RPMI7951 (cell line): Measurements from ENCODE around the gene MYO3B. TPM values are rescaled to one million over a fixed set of nuclear protein-coding genes. Genes with fewer than 3 reads are reported as not detected.

Experiments used
- DNase-seq: peaks from one replicate; pipeline ENCODE4 v3.0.0-alpha.2; 2012; ENCODE audit warnings: low read depth
- total RNA-seq: library from RNA; depleted of rRNA; stranded (reverse); fragments of >200 nt; shearing (Covaris generic); gene quantifications from 2 replicates; pipeline ENCODE4 v1.2.3, GENCODE V29; 2014

The MYO3B gene
- total RNA-seq, 1 experiment from 2014 or later: 0.12 TPM

DNA sequence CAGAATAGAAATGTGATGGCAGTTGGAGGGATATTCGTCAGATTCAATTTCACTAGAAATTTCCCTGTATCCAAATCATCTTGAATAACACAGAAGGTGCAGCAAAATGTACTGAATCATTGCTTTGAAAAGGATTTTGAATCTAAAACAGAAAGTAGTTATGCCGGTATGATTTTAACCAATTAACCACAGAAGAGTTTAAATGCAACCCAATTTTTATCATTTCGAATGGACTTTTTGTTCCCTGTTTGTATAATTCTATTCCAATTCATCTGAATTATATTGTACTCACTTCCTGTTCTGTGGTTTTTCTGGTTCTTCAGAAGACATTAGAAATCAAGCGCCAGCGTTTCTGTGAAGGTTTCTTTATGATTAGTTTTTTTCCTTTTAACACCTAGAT is 190.4 kb downstream of the MYO3B start:
- DNase-seq: no peak

DNA sequence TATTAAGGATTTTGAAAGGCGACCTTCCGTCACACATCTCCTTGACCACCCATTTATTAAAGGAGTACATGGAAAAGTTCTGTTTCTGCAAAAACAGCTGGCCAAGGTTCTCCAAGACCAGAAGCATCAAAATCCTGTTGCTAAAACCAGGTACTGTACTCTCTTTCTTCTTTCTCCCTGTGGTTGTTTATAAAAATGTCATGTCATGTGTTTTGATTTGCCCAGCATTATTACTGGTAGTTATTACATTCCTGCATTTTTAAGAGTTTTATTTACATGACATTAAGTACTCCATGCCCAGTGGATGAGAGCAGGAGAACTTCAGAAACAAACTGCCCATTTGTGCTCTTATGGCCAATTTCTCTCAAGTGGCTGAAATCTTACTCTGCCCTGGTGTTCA is 191.3 kb downstream of the MYO3B start:
- DNase-seq: no peak

- DNase-seq: peak; percentile 19
Observed at GRCh38 chr2:170369894-170370293, 191.9 kb downstream of the MYO3B start.

DNA sequence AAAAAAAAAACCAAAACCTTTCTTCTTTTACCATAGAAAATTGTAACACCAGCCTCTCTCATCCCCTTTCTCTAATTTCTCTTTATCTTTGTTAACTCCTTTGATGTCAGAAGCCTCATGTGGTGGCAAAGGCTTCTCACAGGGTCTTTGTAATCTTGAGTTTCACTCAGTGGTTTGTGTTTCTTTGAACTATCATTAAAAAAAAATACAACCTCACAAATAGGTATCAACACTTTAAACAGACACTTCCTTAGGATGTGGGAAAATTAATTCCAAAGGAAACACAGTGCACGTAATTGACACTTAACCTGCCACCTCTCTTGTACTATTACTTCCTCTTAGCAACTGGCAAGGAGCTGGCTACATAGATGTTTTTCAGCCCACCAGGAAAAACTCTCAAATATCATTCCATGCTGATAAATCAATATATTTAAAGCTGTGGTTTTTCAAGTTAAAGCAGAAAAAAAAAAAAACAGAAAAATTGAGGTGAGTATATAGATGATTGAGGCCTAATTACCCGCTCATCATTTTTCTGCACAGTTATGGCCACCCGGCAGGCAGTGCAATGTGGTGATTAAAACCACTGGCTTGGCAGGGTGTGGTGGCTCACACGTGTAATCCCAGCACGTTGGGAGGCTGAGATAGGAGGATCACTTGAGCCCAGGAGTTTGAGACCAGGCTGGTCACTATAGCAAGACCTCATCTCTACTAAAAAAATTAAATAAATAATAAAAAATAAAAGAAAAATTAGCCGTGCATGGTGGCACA is 193.5 kb downstream of the MYO3B start:
- DNase-seq: no peak

GRCh38 chr2:170375192-170375591 is 197.2 kb downstream of the MYO3B start:
- no peak for DNase-seq

DNA sequence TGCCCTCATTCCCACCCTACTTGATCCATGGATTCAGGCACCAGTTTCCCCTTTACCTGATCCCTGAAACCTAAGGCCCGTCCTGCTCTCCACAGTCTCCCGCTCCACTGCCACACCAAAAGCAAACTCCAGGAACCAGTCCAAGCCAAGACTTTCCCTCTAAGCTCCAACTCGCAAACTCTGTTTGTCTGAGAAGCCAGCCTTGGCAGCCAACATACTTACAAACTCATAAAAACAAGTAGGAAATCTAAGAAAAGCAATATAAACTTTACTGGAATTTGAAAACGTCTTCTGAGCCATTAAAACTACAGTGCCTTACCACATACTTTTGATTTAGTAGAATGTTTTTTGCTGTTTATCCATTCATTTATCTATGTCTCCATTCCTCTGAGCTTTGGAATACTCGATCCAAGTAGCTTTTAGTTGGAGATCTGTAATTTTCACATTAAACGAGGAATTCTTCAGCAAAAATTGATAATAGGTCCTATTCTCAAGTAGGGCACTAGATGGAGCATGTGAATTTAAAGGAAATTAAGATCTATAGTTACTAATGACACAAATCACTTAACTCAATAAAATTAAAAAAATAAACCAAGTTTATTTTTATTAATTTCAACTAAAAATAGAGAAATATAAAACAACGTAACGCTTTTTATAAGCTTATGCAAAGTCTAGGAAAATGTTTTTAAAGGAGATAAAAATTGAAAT is 199.7 kb downstream of the MYO3B start:
- no peak for DNase-seq

- DNase-seq: no peak
Observed at GRCh38 chr2:170380267-170380666, 202.3 kb downstream of the MYO3B start.

DNA sequence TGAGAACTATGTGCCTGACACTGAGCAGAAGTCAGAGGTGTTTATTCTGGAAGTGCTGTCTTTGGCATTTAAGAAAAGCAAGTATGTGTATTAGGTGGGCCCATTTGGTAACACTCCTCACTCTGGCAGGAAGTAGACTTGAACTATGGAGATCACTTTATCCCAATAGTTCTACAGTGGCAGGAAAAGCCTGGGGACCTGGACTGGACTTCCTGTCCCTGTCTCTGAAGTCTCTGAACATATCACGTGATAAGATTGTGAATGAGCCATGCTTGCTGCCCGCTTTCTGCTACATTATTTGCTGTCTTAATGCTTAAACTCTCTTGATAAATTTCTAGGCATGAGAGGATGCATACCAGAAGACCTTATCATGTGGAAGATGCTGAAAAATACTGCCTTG is 203.7 kb downstream of the MYO3B start:
- no peak for DNase-seq

DNA sequence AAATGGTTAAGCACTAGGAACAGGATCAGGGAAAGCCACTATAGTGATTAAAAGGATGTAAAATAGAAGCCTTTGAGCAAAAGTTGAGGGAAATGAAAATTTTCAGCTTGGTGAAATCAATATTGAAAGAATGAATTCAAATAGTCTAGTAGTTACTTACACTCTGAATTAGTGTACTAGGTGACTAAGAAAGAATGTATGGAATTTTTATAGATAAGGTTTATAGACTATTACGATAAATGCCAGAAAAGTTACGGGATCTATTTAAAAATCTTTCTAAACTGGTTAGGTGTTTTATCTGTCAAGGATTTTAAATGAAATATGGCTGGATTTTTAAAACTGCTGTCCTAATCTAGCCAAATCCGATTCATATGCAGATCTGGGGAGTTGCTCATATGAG is 208.6 kb downstream of the MYO3B start:
- DNase-seq: no peak

GRCh38 chr2:170391018-170391417 is 213.1 kb downstream of the MYO3B start:
- no peak for DNase-seq

- no peak for DNase-seq
Observed at GRCh38 chr2:170391697-170392096, 213.8 kb downstream of the MYO3B start.

DNA sequence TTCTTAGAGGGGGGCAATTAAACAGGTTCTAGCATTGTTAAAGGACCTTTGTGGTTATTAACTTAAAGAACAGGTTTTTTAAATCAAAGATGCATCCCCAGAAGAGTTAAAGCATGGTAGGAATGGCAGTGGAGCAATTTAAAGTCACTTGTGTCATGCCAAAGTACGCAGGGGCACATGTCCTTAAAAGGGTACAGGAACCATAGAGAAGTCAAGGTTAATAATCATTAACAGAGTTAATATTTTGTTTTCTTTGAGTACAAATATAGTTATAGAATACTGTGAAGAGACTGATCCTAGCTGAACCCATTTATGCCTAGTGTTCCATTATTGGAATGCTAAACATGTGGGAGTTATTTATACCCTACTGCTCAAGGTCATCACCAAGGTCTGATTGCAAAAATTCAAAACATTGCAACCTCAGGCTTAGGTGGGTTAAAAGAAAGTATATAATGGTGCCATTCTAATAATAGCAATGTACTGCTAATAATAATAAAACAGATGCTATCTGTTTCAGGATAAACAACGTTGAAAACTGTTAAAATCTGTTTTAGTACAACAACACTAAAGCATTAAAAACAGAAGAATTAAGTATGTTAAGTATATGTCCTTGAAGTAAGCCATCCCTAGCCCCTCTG is 216.0 kb downstream of the MYO3B start:
- DNase-seq: no peak

- DNase-seq: no peak
Observed at GRCh38 chr2:170394641-170395387, 216.9 kb downstream of the MYO3B start.

DNA sequence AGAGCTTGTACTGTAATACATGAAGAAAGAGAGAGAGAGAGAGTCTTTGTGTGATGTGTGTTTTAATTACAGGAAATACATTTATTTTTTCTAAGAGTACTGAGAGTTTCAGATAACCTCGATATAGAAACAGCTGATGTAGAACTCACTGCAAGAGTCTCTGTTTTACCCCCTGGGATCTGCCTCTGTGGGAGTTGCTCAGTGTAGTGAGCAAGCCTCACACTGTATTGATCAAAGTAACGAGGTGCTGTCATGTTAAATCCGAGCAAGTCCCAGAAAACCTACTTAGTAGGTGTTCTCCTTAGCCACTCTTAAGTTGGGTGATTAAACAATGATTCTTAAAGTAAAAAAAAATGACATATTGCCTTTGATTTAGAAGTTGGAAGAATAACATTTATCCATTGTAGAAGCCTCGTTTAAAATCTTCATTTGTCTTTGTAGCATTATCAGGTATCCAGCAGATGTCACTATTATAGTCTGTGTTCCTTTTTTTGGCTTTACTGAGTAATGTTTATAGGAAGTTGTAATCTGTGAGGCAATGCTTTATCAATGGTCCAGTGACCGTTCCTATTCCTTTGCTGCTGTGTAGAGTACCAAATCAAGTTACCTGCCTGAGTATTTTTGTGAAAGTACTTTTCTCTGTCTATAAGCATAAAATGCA is 219.0 kb downstream of the MYO3B start:
- DNase-seq: peak; percentile 13

DNA sequence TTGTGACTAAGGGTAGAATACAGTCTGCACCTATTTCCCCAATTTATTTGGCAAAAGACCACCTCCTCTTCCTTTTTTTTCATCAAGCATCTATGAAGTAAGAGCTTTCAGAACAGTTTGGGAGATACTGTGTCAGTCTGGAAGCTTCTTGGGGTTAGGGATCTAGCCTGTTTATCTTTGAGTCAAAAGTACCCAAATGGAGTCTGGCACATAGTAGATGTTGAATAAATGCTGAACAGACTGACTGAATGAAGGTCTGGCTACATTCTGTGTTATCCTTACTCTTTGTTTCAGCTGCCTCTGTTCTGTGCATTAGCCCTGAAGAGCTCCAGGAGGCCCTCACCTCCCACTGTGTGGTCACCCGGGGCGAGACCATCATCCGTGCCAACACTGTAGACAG is 223.2 kb downstream of the MYO3B start:
- DNase-seq: no peak

- no peak for DNase-seq
Observed at GRCh38 chr2:170404846-170405245, 226.9 kb downstream of the MYO3B start.

- no peak for DNase-seq
Observed at GRCh38 chr2:170405326-170405725, 227.4 kb downstream of the MYO3B start.

DNA sequence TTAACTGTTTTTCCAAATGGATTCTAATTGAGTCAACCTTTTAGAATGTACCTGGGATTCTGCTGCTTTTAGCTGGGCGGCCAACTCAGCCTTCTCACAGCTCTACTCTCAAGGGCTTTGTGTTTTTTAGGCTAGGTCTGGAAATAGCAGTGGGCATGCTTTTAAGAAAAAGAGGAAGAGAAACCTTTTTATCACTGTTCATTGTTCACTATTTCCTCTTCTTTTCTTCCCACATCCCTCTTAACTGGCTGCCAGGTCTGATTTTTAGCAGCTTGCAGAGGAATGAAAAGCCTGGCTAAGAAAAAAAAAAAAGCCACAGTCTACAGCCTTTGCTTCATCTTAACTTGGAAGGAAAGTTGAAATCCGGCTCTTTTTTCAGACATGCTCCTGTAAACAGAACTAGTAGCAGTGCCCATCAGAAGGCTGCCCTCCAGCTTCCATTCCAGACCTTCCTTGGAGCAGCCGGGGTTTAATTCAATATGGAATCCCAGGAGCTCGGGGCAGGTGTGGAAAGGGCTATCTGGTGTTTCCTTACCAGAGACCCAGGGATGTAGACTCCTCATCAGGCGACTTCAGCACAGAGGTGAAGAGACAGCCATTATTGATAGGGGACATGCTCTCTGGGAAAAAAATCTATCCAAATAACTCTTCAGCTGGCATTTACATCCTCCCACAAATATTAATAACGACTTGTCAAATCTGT is 230.7 kb downstream of the MYO3B start:
- no peak for DNase-seq

DNA sequence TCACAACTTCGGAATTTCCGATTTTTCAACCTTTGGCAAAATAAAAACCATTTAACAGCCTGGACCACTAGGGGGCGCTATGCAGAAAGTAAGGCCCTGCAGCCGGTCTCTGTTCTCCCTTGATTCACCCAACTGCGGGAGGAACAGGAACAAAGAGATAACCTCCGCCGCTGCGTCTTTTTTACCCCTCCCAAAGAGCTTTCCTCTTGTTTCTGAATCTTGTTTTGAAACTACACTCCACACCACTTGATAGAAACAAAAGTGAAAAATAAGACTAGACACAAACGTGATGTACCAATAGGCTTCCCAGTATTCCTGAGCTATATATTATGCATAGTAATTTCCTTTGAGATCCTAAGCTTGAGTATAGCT is 231.2 kb downstream of the MYO3B start:
- peak; percentile 54 for DNase-seq

GRCh38 chr2:170411660-170412059 is 233.7 kb downstream of the MYO3B start:
- no peak for DNase-seq
